ENCODE results near the gene PTPRG.

DNA sequence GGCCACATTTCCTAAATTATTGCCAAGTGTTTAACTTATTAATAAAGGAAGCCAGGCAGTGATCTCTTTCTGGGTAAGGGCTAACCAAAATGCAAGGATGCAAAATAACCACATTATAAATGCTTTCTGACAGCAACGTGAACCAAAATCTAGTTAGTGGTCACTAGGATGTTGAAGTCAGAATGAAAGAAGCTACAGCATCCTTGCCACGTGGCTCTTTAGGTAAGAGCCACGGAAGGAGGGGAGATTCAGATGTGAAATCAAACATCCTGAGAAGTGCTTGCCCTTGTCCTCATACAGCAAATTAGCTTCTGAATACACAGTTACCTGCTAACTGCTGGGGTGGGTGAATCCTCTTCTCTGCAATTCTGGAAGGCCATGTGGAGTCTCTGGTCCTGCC lies 565.7 kb downstream of the PTPRG start:
- TF ChIP-seq CBFB (IDR thresholded peaks at IDR 0.05; ENCODE audit: low read depth): no peak
- no peak for TF ChIP-seq MYC (IDR thresholded peaks at IDR 0.05; ENCODE audit: insufficient read depth, insufficient read length, insufficient replicate concordance, low read length, severe bottlenecking)
